Measurements from ENCODE around the gene LRIT2. TPM values are rescaled to one million over a fixed set of nuclear protein-coding genes. Genes with fewer than 3 reads are reported as not detected.
A peak's percentile ranks its signal among the peaks of the same experiment; 100 is the strongest.

LRIT2 gene
- polyA plus RNA-seq, 1 donor from 2014 or later = not detected

DNA sequence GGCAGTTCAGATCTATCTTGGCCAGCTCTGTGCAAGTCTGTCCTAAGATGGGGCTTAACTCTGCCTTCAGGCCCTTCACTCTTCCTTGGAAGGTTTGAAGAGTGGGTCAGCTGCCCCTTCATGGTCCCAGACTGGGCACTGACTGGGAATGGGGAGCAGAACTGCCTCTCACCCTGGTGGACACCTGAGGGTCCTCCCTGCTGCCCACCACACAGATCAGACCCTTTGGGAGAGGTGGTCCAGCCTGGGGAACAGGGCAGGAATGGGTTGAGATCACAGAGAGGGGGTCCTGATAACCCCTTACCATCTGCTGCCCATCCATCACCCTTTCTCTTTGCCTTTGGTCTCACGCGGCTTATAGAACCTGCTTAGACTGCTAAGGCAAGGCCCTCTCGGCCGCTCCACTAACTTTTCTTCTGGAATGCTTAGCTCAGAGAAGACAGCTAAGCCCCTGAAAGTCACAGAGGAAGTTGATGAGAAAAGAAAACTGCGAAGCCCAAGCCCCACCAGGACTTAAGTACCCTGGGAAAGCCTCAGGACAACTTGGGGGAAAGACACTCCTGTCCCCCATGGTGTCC, 31.4 kb downstream of the LRIT2 start:
- peak overlapping the region; percentile 69 for H3K4me3 ChIP-seq (ENCODE audit: low read length)
- H2AFZ ChIP-seq (ENCODE audit: low read depth, low read length) = no peak overlapping the region
- peaks cover 30% of the 10 kb centered on the region for H3K27me3 ChIP-seq (ENCODE audit: insufficient read depth, low read depth, low read length)
- H3K9ac ChIP-seq (ENCODE audit: low read length) = peak overlapping the region; percentile 55
- no peaks in the 10 kb centered on the region for H3F3A ChIP-seq (ENCODE audit: insufficient read depth, low read length, poor library complexity, severe bottlenecking)
- H3K9me2 ChIP-seq (ENCODE audit: insufficient read depth, low read length) = no peaks in the 10 kb centered on the region
- TF ChIP-seq POLR2AphosphoS5 (IDR thresholded peaks at IDR 0.05) (no peak), RAD21 (conservative IDR thresholded peaks at IDR 0.05) (no peak), MXI1 (conservative IDR thresholded peaks at IDR 0.05; ENCODE audit: poor library complexity, severe bottlenecking) (no peak), EP300 (conservative IDR thresholded peaks at IDR 0.05; ENCODE audit: poor library complexity, severe bottlenecking) (no peak), EZH2 (IDR thresholded peaks at IDR 0.05; ENCODE audit: borderline replicate concordance, insufficient read depth, low read length, poor library complexity, severe bottlenecking) (no peak), TAF1 (IDR thresholded peaks at IDR 0.05; ENCODE audit: low read depth) (no peak), SMC3 (conservative IDR thresholded peaks at IDR 0.05; ENCODE audit: poor library complexity) (no peak)
- TF ChIP-seq, protein P1, sequence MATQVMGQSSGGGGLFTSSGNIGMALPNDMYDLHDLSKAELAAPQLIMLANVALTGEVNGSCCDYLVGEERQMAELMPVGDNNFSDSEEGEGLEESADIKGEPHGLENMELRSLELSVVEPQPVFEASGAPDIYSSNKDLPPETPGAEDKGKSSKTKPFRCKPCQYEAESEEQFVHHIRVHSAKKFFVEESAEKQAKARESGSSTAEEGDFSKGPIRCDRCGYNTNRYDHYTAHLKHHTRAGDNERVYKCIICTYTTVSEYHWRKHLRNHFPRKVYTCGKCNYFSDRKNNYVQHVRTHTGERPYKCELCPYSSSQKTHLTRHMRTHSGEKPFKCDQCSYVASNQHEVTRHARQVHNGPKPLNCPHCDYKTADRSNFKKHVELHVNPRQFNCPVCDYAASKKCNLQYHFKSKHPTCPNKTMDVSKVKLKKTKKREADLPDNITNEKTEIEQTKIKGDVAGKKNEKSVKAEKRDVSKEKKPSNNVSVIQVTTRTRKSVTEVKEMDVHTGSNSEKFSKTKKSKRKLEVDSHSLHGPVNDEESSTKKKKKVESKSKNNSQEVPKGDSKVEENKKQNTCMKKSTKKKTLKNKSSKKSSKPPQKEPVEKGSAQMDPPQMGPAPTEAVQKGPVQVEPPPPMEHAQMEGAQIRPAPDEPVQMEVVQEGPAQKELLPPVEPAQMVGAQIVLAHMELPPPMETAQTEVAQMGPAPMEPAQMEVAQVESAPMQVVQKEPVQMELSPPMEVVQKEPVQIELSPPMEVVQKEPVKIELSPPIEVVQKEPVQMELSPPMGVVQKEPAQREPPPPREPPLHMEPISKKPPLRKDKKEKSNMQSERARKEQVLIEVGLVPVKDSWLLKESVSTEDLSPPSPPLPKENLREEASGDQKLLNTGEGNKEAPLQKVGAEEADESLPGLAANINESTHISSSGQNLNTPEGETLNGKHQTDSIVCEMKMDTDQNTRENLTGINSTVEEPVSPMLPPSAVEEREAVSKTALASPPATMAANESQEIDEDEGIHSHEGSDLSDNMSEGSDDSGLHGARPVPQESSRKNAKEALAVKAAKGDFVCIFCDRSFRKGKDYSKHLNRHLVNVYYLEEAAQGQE (IDR thresholded peaks at IDR 0.05; ENCODE audit: borderline replicate concordance) = no peak
- TF ChIP-seq, protein P2, sequence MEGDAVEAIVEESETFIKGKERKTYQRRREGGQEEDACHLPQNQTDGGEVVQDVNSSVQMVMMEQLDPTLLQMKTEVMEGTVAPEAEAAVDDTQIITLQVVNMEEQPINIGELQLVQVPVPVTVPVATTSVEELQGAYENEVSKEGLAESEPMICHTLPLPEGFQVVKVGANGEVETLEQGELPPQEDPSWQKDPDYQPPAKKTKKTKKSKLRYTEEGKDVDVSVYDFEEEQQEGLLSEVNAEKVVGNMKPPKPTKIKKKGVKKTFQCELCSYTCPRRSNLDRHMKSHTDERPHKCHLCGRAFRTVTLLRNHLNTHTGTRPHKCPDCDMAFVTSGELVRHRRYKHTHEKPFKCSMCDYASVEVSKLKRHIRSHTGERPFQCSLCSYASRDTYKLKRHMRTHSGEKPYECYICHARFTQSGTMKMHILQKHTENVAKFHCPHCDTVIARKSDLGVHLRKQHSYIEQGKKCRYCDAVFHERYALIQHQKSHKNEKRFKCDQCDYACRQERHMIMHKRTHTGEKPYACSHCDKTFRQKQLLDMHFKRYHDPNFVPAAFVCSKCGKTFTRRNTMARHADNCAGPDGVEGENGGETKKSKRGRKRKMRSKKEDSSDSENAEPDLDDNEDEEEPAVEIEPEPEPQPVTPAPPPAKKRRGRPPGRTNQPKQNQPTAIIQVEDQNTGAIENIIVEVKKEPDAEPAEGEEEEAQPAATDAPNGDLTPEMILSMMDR (IDR thresholded peaks at IDR 0.05; ENCODE audit: poor library complexity, severe bottlenecking) = no peak
- H3K79me2 ChIP-seq (replicated peaks; ENCODE audit: insufficient read depth, low read length) = no peaks in the 10 kb centered on the region
- H3K9me3 ChIP-seq (ENCODE audit: low read length) = no peaks in the 10 kb centered on the region
- no peaks in the 10 kb centered on the region for H4K20me1 ChIP-seq (ENCODE audit: insufficient read depth)
- H3K36me3 ChIP-seq (ENCODE audit: insufficient read depth, low read length) = no peaks in the 10 kb centered on the region
- no peak overlapping the region for H3K27ac ChIP-seq (ENCODE audit: low read length)
- H3K4me2 ChIP-seq (ENCODE audit: low read length) = peak overlapping the region; percentile 48

DNA sequence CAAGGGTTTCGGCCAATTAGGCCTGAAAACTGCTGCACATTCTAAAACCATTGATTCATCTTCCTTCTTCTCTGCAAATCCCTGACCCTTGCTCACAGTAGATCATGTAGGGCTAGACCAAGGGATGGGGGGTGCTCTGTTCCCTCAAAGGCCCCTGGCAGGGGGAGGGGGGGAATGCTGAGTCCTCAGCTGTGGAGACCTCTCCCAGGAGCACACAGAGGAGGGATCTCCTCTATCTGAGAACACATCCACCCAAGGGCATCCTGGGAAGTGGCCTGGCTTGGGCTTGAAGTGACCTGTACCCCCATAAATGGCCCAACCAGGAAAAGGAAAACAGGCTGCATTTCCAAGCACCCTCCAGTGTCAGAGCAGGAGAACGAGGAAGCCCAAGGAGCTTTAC, 32.0 kb downstream of the LRIT2 start:
- Histone ChIP-seq H3K36me3 (ENCODE audit: insufficient read depth, low read length) (no peaks in the 10 kb centered on the region), H3K9ac (ENCODE audit: low read length) (no peak overlapping the region), H3K79me2 (replicated peaks; ENCODE audit: insufficient read depth, low read length) (no peaks in the 10 kb centered on the region), H3K27ac (ENCODE audit: low read length) (no peak overlapping the region), H3F3A (ENCODE audit: insufficient read depth, low read length, poor library complexity, severe bottlenecking) (no peaks in the 10 kb centered on the region), H4K20me1 (ENCODE audit: insufficient read depth) (no peaks in the 10 kb centered on the region), H3K27me3 (ENCODE audit: insufficient read depth, low read depth, low read length) (peaks cover 30% of the 10 kb centered on the region), H2AFZ (ENCODE audit: low read depth, low read length) (no peak overlapping the region), H3K9me2 (ENCODE audit: insufficient read depth, low read length) (no peaks in the 10 kb centered on the region), H3K9me3 (ENCODE audit: low read length) (no peaks in the 10 kb centered on the region), H3K4me3 (ENCODE audit: low read length) (no peak overlapping the region), H3K4me2 (ENCODE audit: low read length) (no peak overlapping the region)
- TF ChIP-seq, protein P2 (IDR thresholded peaks at IDR 0.05; ENCODE audit: poor library complexity, severe bottlenecking) = no peak
- TF ChIP-seq, protein P1 (IDR thresholded peaks at IDR 0.05; ENCODE audit: borderline replicate concordance) = no peak
- TF ChIP-seq SMC3 (conservative IDR thresholded peaks at IDR 0.05; ENCODE audit: poor library complexity) = no peak
- TF ChIP-seq MXI1 (conservative IDR thresholded peaks at IDR 0.05; ENCODE audit: poor library complexity, severe bottlenecking) = no peak
- TF ChIP-seq POLR2AphosphoS5 (IDR thresholded peaks at IDR 0.05) = no peak
- no peak for TF ChIP-seq EZH2 (IDR thresholded peaks at IDR 0.05; ENCODE audit: borderline replicate concordance, insufficient read depth, low read length, poor library complexity, severe bottlenecking)
- TF ChIP-seq RAD21 (conservative IDR thresholded peaks at IDR 0.05) = no peak
- no peak for TF ChIP-seq TAF1 (IDR thresholded peaks at IDR 0.05; ENCODE audit: low read depth)

Measured in neural cell (in vitro differentiated cells).